NCI-H2196 treated with DMSO at 0.1 percent for 48 hours (cell line): ENCODE measurements around the gene KYNU.
"Not testable (repeated sequence)": the region's sequence is repeated elsewhere in the genome, so short reads cannot be mapped to it uniquely, and the experiment has no call there.

Experiments
- DNase-seq: peaks from one replicate; lab custom pipeline; 2025; ENCODE audit not compliant: unreplicated experiment; lab: John Stamatoyannopoulos, UW

KYNU gene

GRCh38 chr2:142877216-142877838 is at the start of gene KYNU:
Gene KYNU, plus strand, starts transcription at chr2:142877664. Its CDS starts 7,704 bp downstream, at chr2:142885368.
- no peak for DNase-seq

DNA sequence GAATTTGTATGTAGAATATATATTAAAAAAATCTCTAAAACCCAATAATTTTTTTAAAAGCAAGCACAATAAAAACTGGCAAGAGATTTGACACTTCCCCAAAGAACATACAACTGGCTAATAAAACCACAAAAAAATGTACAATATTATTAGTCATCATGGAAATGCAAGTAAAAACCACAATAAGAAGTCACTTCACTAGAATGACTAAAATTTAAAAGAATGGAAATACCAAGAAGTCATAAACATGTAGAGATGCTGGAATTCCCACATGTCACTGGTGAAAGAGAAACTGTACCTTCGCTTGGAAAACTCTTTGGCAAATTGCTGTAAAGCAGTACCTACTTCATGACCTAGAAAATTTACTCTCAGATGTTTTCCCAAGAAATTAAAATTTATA is 43.4 kb upstream of the KYNU start:
- no peak for DNase-seq

- no peak for DNase-seq
These were observed 37.0 kb upstream of the KYNU start for GRCh38 chr2:142840436-142840835.

DNA sequence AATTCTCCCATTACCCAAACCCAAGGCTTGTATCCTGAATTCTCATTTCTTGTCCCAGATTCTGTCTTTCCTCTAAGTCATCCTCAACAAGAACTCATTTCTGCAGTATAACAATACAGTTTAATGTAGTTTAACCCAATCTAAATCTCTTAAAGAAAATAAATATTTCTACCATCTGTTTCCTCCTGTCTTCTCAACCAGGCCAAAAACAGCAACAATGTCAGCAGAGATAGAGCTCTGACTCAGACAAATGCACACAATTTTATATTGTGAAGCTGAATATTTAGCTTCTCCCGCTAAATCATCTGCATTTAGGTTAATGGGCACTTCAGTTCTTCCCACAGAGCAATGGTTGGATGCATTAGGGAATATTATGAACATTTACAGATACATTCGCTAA is 35.7 kb upstream of the KYNU start:
- DNase-seq, result no peak

DNA sequence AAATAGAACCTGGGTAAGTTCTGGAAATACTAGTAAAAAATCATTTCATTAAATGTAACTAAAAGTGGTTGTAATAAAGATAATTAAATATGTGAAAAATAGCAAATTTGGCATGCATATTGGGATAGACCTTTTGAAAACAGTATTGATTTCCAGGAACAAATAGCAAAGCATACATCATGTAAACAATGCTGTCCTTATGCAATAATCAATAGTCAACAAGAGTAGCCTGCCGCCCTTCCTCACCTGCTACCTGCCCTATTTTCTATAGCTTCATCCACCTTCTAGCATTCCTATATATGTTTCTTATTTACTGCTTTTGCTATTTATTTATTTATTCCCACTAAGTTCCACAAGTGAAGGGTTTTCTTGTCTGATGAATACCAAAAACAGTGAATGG is 35.1 kb upstream of the KYNU start:
- DNase-seq, result no peak

DNA sequence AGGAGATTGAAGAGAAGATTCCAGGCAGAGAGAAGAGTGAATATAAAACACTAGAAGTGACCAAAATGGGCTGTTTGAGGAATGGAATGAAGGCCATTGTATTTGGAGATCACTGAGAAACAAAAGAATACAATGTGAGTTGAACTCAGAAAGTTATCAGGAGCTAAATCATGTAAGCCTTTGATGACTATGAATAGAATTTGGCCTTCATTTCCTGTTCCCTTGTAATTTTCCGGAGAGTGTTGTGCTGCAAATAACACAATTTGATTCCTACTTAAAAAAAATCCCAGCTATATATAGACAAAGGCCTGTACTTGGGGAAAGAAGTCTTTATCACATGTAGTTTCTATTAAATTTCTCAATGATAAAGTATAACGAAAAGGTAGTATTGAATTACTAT is 33.7 kb upstream of the KYNU start:
- no peak for DNase-seq

- DNase-seq, result no peak
These were observed 29.3 kb upstream of the KYNU start for GRCh38 chr2:142848023-142848606.

DNA sequence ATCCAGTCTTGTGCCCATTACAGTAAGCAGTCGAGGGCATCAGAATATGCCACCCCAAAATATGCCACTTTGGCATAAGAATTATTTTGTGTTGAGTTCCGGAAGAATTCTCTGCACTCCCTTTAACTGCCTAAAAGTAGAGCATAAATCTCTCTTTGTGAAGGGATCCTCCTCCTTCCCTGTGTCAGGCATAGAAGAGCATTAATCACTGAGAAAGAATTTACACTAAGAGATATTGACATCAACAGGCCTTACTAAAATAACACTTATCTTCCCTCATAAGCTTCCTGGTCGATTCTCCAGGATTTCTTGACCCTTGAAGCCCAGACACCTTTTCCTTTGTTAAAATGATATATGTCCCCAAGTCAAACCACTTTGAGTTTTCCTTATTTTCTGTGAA is 27.6 kb upstream of the KYNU start:
- DNase-seq, result no peak

DNA sequence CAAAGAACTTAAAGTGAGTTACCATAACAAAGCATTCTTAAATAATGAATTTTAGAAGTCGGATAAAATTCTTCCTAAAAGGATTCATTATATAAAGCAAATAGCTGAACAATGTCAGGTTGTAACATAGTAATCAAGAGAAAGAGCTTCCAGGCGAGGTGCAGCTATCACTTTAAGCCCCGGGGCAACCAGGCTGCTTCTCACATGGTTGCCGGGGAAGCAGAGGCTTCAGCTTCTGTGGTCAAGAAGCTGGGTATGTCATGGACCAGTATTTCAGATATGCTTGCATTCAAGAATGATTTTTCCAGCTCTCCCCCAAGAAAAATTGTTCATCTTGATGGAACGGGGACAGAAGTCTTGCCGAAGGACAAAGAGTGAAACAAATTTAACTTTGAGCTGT is 23.6 kb upstream of the KYNU start:
- DNase-seq, result no peak

DNA sequence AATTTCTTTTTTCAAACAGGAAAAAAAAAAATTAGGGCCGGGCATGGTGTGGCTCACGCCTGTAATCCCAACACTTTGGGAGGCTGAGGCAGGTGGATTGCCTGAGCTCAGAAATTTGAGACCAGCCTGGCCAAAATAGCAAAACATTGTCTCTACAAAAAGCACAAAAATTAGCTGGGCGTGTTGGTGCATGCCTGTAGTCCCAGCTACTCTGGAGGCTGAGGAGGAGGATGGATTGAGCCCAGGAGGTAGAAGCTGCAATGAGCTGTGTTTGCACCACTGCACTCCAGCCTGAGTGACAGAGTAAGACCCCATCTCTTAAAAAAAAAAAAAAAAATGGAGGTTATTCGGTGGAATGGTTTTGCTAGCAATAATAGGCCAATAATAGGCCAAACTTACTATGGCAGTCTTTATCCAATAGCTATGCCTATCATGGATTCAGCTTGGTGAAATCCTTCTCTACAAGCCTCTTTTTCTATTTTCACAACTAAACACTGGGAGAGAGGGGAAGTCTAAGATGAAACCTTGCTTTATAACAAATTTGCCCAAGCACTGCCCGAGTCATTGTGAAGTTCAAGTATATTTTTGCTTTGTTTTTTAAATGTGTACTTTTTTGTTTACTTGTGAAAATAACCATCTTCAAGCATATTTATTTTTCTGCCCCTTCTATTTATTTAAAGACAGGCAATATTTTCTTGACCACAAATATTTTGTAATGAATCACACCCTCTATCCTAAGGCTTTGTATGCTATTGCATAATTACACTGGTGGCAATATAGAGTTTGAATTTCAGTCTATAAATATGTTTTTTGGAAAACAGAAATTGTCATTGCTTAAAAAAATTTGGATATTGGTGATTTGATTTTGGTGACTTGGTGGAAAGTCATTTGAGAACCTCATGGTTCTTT is 20.0 kb upstream of the KYNU start:
- no peak for DNase-seq

DNA sequence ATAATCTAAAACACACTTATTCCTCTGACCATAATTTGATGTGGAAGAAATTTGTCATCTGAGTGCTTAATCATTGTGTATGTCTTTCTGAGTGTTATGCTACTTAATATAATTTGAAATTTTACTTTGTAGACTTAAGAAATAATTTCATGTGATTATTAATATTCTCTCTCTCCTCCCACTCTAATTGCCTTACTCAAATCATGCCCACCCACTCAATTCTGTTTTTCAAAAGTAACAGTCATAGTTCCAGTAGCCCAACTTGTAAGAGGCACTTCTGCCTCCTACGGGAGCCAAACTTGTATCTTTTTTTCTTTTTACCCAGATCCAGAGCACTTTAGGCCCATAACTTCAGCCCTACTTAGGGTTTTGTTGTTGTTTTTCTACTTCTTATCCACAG is 18.5 kb upstream of the KYNU start:
- no peak for DNase-seq

GRCh38 chr2:142862299-142862698 is 15.2 kb upstream of the KYNU start:
- no peak for DNase-seq

DNA sequence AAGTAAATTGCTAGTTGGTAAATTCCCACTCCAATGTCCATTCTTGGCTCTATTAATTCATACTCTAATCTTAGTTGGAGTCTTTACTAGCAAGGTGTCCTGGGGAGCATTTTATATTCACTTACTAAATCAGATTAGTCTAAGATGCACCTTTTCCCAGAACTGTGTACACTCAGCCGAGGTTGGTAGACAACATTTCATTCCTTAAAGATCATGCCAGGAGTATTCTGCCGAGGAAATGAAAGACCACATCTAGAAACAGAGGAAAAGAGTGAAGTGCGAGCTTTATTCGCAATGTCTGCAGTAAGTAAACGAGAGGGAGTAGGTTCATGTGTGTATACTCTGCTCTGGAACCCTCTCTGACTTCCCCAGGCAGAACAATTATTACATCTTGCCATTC is 14.6 kb upstream of the KYNU start:
- no peak for DNase-seq

DNA sequence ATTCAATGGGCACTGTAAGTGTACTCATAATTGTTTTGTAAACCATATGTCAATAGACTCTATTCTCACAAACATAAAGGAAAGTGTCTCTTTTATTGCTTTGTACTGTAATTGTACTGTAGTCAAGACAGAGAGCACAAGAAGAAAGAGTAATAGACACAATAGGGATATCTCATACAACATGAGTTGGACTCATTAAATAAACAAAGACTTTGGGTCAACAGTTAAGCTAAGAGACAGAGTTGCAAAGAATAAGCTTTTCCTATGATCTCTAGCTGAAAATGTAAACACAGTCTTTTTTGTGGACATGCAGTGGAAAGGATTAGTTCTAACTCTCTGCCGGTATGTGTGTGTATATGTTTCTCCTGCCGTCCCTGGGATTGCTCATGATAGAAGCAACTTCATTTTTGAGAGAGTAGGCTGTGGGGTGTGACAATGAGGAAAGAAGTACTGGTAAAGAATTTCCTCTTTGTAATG is 13.9 kb upstream of the KYNU start:
- DNase-seq, result no peak

GRCh38 chr2:142864605-142865004 is 12.9 kb upstream of the KYNU start:
- not testable (repeated sequence) for DNase-seq

DNA sequence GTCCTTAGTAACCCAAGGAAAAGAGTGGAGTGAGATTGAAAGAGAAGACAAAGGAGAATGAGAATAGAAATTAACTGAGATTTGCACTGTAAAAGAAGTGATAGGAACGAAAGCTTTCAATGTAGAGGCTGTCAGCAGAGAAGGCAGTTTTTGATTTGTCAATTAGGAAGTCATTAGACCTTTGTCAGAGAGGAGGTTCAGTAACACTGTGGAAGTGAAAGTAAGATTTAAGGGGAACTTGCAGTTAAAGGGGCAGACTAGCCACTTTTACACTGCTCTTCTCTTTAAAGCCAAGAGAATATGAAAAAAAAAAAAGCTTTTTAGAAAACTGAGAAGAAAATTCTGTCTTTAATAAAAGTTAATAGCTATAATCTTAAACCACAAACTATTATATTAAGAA is 11.5 kb upstream of the KYNU start:
- DNase-seq, result no peak

GRCh38 chr2:142866426-142866825 is 11.0 kb upstream of the KYNU start:
- DNase-seq, result no peak

DNA sequence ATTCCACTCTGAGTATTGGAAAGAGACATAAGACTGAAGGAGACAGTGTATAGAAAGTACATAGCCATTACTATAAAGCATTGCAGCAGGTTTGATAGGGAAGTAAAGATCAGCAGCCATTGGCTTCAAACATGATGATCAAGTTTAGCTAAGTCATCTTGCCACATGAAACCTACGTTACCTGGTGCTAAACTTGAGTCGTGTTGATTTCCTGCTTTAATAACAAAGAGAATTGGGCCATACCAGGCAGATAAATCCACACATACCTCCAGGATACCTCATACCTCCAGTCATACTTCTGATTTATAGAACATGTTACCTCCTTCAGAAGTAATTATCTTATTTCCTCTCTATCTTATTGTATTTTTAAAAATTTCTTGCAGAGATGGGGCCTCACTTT is 10.3 kb upstream of the KYNU start:
- no peak for DNase-seq

DNA sequence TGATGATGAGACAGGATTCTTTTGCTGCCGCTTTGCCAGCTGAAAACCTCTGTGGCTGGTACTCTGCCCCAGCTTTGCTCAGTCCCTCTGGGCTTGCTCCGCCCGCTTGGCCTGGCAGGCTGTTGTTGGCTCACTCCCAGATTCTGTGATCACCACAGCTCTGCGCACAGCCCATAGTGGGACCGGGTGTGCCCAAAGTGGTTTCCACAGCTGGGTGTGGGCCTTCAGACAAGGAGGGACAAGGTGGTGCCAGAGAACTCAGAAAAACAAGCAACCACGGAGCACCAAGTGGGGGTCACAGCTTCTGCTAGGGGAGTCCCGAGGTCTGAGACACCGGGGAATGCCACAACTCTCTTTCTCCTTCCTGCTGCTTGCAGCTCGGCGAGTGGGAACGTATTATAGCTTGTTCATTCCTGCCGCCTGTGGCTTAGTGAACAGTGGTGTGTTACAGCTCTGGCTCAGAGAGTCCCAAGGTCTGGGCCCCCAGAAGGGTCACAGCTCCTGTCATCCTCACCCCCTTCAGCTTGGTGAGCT is 9.2 kb upstream of the KYNU start:
- DNase-seq, result no peak

- not testable (repeated sequence) for DNase-seq
These were observed 8.4 kb upstream of the KYNU start for GRCh38 chr2:142869065-142869460.

- DNase-seq, result no peak
These were observed 7.9 kb upstream of the KYNU start for GRCh38 chr2:142869461-142870106.
